MCF 10A (cell line): ENCODE results near the gene PCNX2. TPM values are rescaled to one million over a fixed set of nuclear protein-coding genes. Genes with fewer than 3 reads are reported as not detected.

ENCODE experiments used
- BruUV-seq: library from RNA; stranded (reverse); fragments of 400-500 nt; replicated peaks from 2 replicates; lab custom pipeline; 2021; lab: Mats Ljungman, UMichigan
- CTCF ChIA-PET: fragments of 300-600 bp; sonication (Branson Sonifier 250); formaldehyde crosslinking; extraction: SDS; loops from one replicate; lab custom pipeline; 2021; ENCODE audit warnings: antibody characterized with exemption, inconsistent platforms; lab: Yijun Ruan, JAX
- POLR2A ChIA-PET: fragments of 300-600, 350-650 bp; sonication (Branson Sonifier 250); formaldehyde crosslinking; extraction: SDS; loops from one replicate; lab custom pipeline; 2020; ENCODE audit warnings: antibody characterized with exemption, inconsistent platforms; lab: Yijun Ruan, JAX
- DNase-seq: peaks from one replicate; pipeline ENCODE4 v3.0.0-alpha.2; 2018; ENCODE audit not compliant: unreplicated experiment
- H3K27ac Mint-ChIP-seq: one replicate; pipeline ENCODE4 v1.8.0; 2022; ENCODE audit warnings: mild to moderate bottlenecking, low read depth, mixed read lengths; ENCODE audit not compliant: unreplicated experiment
- H3K27me3 Mint-ChIP-seq: one replicate; pipeline ENCODE4 v1.8.0; 2022; ENCODE audit warnings: mixed read lengths; ENCODE audit not compliant: insufficient read depth, unreplicated experiment
- H3K36me3 Mint-ChIP-seq: one replicate; pipeline ENCODE4 v1.8.0; 2022; ENCODE audit warnings: mild to moderate bottlenecking, moderate library complexity, mixed read lengths; ENCODE audit not compliant: insufficient read depth, unreplicated experiment
- H3K4me1 Mint-ChIP-seq: one replicate; pipeline ENCODE4 v1.8.0; 2022; ENCODE audit warnings: mixed read lengths; ENCODE audit not compliant: insufficient read depth, unreplicated experiment
- H3K4me3 Mint-ChIP-seq: one replicate; pipeline ENCODE4 v1.8.0; 2022; ENCODE audit warnings: mild to moderate bottlenecking, moderate library complexity, mixed read lengths; ENCODE audit not compliant: unreplicated experiment
- H3K9me3 Mint-ChIP-seq: one replicate; pipeline ENCODE4 v1.8.0; 2022; ENCODE audit warnings: mixed read lengths; ENCODE audit not compliant: unreplicated experiment
- intact Hi-C: fragments of 100-400 bp; cut with micrococcal nuclease; formaldehyde crosslinking; loops from 2 replicates; pipeline ENCODE4 v1.14.1; 2022
- total RNA-seq: library from RNA; stranded (reverse); gene quantifications from 2 replicates; pipeline ENCODE4 v1.2.3, GENCODE V29; 2022
- TF ChIP-seq, protein P1 (sequence below): fragments of 200-600 bp; IDR thresholded peaks from one replicate; pipeline ENCODE4 v1.8.0; 2022; ENCODE audit warnings: antibody characterized with exemption, mild to moderate bottlenecking; ENCODE audit not compliant: unreplicated experiment

Gene PCNX2
- total RNA-seq, 1 experiment from 2014 or later = 80.5 TPM

DNA sequence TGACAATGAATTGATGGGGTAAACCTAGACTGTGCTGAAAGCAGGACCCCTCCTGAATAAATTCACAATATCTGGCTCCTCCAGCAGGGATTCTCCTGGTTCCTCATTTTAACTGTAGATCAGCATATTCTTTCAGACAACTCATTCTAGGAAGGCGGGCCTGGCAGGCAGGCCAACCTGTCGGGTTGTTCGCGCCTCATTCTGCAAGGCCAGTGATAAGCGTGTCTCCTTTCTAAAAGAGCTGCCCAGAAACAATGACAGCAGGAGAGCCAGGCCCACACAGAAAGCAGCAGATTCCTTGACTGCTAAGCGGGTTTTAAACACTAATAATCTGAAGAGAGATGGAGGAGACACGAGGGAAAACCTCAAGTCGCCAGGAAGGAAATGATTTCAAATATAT, 275.1 kb downstream of the PCNX2 start:
- BruUV-seq = no TSS peak
- no peaks in the 10 kb centered on the region for H3K27me3 Mint-ChIP-seq
- no peak overlapping the region for H3K4me3 Mint-ChIP-seq
- POLR2A ChIA-PET = interaction anchor here (2.2 kb wide), 1 partner anchor 10 kb away, joined by 6 read pairs; no protein-coding TSS in a partner anchor
- no peak overlapping the region for H3K27ac Mint-ChIP-seq
- no peak for DNase-seq
- intact Hi-C loops = no loop called here
- no peaks in the 10 kb centered on the region for H3K4me1 Mint-ChIP-seq
- no peaks in the 10 kb centered on the region for H3K9me3 Mint-ChIP-seq
- CTCF ChIA-PET = no interaction called here
- peaks cover 23% of the 10 kb centered on the region for H3K36me3 Mint-ChIP-seq
- TF ChIP-seq, protein P1, sequence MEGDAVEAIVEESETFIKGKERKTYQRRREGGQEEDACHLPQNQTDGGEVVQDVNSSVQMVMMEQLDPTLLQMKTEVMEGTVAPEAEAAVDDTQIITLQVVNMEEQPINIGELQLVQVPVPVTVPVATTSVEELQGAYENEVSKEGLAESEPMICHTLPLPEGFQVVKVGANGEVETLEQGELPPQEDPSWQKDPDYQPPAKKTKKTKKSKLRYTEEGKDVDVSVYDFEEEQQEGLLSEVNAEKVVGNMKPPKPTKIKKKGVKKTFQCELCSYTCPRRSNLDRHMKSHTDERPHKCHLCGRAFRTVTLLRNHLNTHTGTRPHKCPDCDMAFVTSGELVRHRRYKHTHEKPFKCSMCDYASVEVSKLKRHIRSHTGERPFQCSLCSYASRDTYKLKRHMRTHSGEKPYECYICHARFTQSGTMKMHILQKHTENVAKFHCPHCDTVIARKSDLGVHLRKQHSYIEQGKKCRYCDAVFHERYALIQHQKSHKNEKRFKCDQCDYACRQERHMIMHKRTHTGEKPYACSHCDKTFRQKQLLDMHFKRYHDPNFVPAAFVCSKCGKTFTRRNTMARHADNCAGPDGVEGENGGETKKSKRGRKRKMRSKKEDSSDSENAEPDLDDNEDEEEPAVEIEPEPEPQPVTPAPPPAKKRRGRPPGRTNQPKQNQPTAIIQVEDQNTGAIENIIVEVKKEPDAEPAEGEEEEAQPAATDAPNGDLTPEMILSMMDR = no peak

DNA sequence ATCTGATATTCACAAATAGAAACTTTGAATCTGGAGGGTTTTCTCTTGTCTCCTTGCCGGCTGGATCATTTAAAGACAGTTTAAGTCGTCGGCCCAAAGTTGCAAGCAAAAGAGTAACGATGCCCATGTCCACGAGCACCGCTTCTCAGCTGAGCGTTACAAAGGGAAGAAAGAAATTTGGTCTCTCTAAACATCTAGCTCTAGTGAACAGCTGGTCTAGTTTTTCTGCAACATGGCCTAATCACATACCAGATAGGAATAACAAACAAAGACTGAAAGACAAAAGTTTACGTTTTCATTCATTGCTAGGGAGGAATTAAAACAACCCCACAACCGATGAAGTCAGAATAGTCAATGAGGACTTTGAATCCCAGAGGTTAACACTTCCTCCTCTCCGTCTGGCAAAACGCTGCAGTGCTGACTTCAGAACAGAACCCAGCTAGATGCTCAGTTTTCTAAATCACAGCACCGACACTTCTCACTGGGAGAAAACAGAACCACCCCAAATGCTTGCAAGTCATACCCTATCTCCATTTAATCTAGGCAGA, 275.7 kb downstream of the PCNX2 start:
- BruUV-seq = no TSS peak
- H3K27me3 Mint-ChIP-seq = no peaks in the 10 kb centered on the region
- no peak overlapping the region for H3K27ac Mint-ChIP-seq
- intact Hi-C loops = no loop called here
- DNase-seq = no peak
- TF ChIP-seq, protein P1 = no peak
- no peaks in the 10 kb centered on the region for H3K4me1 Mint-ChIP-seq
- H3K36me3 Mint-ChIP-seq = peaks cover 28% of the 10 kb centered on the region
- ChIA-PET CTCF (no interaction called here), POLR2A (interaction anchor here (0.7 to 2.2 kb wide), 2 partner anchors 9 kb away, joined by 5 to 6 read pairs; no protein-coding TSS in a partner anchor)
- H3K4me3 Mint-ChIP-seq = no peak overlapping the region
- H3K9me3 Mint-ChIP-seq = no peaks in the 10 kb centered on the region

DNA sequence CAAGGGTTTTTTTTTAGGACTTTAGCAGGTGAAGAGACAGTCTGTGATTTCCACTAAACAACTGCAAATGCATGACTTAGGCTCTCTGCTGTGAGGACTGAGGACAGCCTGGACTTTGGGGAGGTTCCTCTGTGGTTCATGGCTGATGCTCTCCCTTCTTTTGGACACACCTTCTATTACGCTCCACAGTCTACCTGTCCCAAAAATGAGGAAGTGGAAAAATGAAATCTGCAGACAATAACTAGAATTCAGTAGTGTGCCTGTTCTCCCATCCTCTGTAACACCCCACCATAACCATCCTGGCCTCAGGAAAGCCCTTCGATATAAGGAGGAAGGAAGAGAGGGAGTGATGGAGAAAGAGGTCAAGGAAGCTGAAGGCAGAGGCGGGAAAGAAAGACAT, 276.4 kb downstream of the PCNX2 start:
- no TSS peak for BruUV-seq
- TF ChIP-seq, protein P1 = no peak
- POLR2A ChIA-PET = no interaction called here

DNA sequence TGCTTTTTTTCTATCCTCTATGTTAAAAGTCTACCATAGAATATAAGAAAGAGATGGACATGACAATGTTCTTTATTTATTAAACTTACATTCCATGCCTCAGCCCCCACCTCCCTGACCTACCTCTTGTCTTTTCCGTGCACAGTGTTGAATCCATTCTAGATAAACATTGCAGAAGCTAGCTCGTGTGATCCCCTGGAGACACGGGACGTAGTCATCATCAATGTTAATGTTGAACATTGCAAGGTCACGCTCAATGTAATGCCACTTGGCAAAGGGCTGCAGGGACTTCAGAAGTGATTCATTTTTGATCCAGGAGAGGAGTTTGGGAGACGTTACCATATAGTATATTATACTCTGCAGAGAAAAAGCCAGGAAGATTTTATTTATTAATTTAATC, 278.7 kb downstream of the PCNX2 start:
- H3K9me3 Mint-ChIP-seq = no peaks in the 10 kb centered on the region
- CTCF ChIA-PET = interaction anchor here (0.5 to 1.1 kb wide), 2 partner anchors 12 to 1151 kb away, joined by 3 to 4 read pairs; no protein-coding TSS in a partner anchor

More for the DNA sequence above, 276.4 kb downstream of the PCNX2 start:
- CTCF ChIA-PET = interaction anchor here (0.6 kb wide), 1 partner anchor 9 kb away, joined by 3 read pairs; no protein-coding TSS in a partner anchor
- Mint-ChIP-seq H3K36me3 (peaks cover 27% of the 10 kb centered on the region), H3K27me3 (no peaks in the 10 kb centered on the region), H3K4me3 (no peak overlapping the region), H3K27ac (no peak overlapping the region), H3K9me3 (no peaks in the 10 kb centered on the region), H3K4me1 (no peaks in the 10 kb centered on the region)
- DNase-seq = no peak
- intact Hi-C loops = no loop called here

More for the DNA sequence above, 278.7 kb downstream of the PCNX2 start:
- H3K4me1 Mint-ChIP-seq = no peaks in the 10 kb centered on the region
- H3K4me3 Mint-ChIP-seq = no peak overlapping the region
- no peak for DNase-seq
- no peaks in the 10 kb centered on the region for H3K27me3 Mint-ChIP-seq
- intact Hi-C loops = no loop called here
- POLR2A ChIA-PET = interaction anchor here (0.7 to 1.3 kb wide), 2 partner anchors 9 to 26 kb away, joined by 3 read pairs; no protein-coding TSS in a partner anchor
- TF ChIP-seq, protein P1 = no peak
- peaks cover 44% of the 10 kb centered on the region for H3K36me3 Mint-ChIP-seq
- BruUV-seq = no TSS peak
- no peak overlapping the region for H3K27ac Mint-ChIP-seq
